ENCODE data around the gene SMC1A. TPM values are rescaled to one million over a fixed set of nuclear protein-coding genes. Genes with fewer than 3 reads are reported as not detected.

The SMC1A gene
- total RNA-seq, 1 experiment from 2014 or later = 102 TPM

GRCh38 chrX:53330331-53330730, 92.1 kb downstream of the SMC1A start:
- Mint-ChIP-seq H3K9me3 (ENCODE audit: unreplicated experiment) (no peaks in the 10 kb centered on the region), H3K27ac (ENCODE audit: unreplicated experiment) (no peak overlapping the region), H3K4me1 (ENCODE audit: low read depth, unreplicated experiment) (no peaks in the 10 kb centered on the region), H3K4me3 (ENCODE audit: unreplicated experiment) (no peak overlapping the region), H3K27me3 (ENCODE audit: insufficient read depth, unreplicated experiment) (peaks cover 20% of the 10 kb centered on the region), H3K36me3 (ENCODE audit: insufficient read depth, unreplicated experiment) (no peaks in the 10 kb centered on the region)
- Histone ChIP-seq H3K27me3 (replicated peaks; ENCODE audit: control insufficient read depth, insufficient read depth, low read length) (no peaks in the 10 kb centered on the region), H3K4me3 (ENCODE audit: low read depth, low read length) (no peak overlapping the region), H3K9me3 (no peaks in the 10 kb centered on the region), H3K36me3 (ENCODE audit: control insufficient read depth, insufficient read depth, low read length) (no peaks in the 10 kb centered on the region), H3K4me1 (no peaks in the 10 kb centered on the region)
- TF ChIP-seq CTCF (IDR thresholded peaks at IDR 0.05; ENCODE audit: insufficient read depth in 1 of 2, low read depth in 1 of 2, low read length in 1 of 2, severe bottlenecking in 1 of 2, unreplicated experiment in 1 of 2) = no peak
- CTCF ChIA-PET = no interaction called here
- BruUV-seq (replicated peaks) = no TSS peak
- no peak for DNase-seq
- POLR2A ChIA-PET = no interaction called here
- intact Hi-C loops (cut with micrococcal nuclease; ENCODE audit: unreplicated experiment) = no loop called here

GRCh38 chrX:53324803-53325202, 97.7 kb downstream of the SMC1A start:
- no TSS peak for BruUV-seq (replicated peaks)
- no peak overlapping the region for H3K4me3 Mint-ChIP-seq (ENCODE audit: unreplicated experiment)

More at GRCh38 chrX:53324803-53325202, 97.7 kb downstream of the SMC1A start:
- H3K9me3 ChIP-seq = no peaks in the 10 kb centered on the region
- peaks cover 11% of the 10 kb centered on the region for H3K4me1 Mint-ChIP-seq (ENCODE audit: low read depth, unreplicated experiment)
- H3K9me3 Mint-ChIP-seq (ENCODE audit: unreplicated experiment) = no peaks in the 10 kb centered on the region
- TF ChIP-seq CTCF (IDR thresholded peaks at IDR 0.05; ENCODE audit: insufficient read depth in 1 of 2, low read depth in 1 of 2, low read length in 1 of 2, severe bottlenecking in 1 of 2, unreplicated experiment in 1 of 2) = no peak
- DNase-seq = no peak
- no peaks in the 10 kb centered on the region for H3K36me3 ChIP-seq (ENCODE audit: control insufficient read depth, insufficient read depth, low read length)
- H3K4me3 ChIP-seq (ENCODE audit: low read depth, low read length) = no peak overlapping the region
- intact Hi-C loops (cut with micrococcal nuclease; ENCODE audit: unreplicated experiment) = no loop called here
- no peaks in the 10 kb centered on the region; the same call in 1 of the 2 replicates for H3K27me3 ChIP-seq (replicated peaks; ENCODE audit: control insufficient read depth, insufficient read depth, low read length)
- ChIA-PET CTCF (no interaction called here), POLR2A (no interaction called here)
- no peaks in the 10 kb centered on the region for H3K36me3 Mint-ChIP-seq (ENCODE audit: insufficient read depth, unreplicated experiment)
- no peak overlapping the region for H3K27ac Mint-ChIP-seq (ENCODE audit: unreplicated experiment)
- peaks cover 16% of the 10 kb centered on the region for H3K27me3 Mint-ChIP-seq (ENCODE audit: insufficient read depth, unreplicated experiment)
- H3K4me1 ChIP-seq = no peaks in the 10 kb centered on the region

Small RNA genes lying within 50 kb of the gene (microRNA-seq; reads per million reads assigned to microRNA genes)
- gene MIR6857 = not detected

Other genes with a start within 250 kb of the SMC1A start
- 84.5 and 90.5 TPM in 2 replicates for gene KDM5C, start 197.4 kb downstream of the SMC1A start, total RNA-seq (2022)
- gene IQSEC2, start 141.1 kb downstream of the SMC1A start, total RNA-seq (2022) = 1.4 and 1.8 TPM in 2 replicates
- gene RIBC1, start 219 bp upstream of the SMC1A start, total RNA-seq (2022) = 0.88 and 0.95 TPM in 2 replicates
- gene HSD17B10, start 11.7 kb upstream of the SMC1A start, total RNA-seq (2022) = 129 and 137 TPM in 2 replicates